Esophagus muscularis mucosa (tissue), 4 donors: ENCODE measurements around the gene CSF1. TPM values are rescaled to one million over a fixed set of nuclear protein-coding genes. Genes with fewer than 3 reads are reported as not detected.
A peak's percentile ranks its signal among the peaks of the same experiment; 100 is the strongest.

Experiments
- DNase-seq: peaks from one replicate; pipeline ENCODE4 v3.0.0-alpha.2; 2017; ENCODE audit errors: extremely low spot score
- H3K27ac ChIP-seq, 4 donors: fragments of 200-600 bp; sonication (generic); replicated peaks in 1 of 4; 1 replicate in 3 of 4; 2 replicates in 1 of 4; pipeline ENCODE4 v1.5.1; 2016 to 2019; ENCODE audit warnings: mild to moderate bottlenecking in 1 of 4
- H3K27me3 ChIP-seq, 4 donors: fragments of 200-600 bp; sonication (generic); one replicate each; pipeline versions ENCODE4 v1.5.1 to v1.6.0; 2016 to 2019
- H3K36me3 ChIP-seq, 4 donors: fragments of 200-600 bp; sonication (generic); one replicate each; pipeline ENCODE4 v1.5.1; 2016 to 2019
- H3K4me1 ChIP-seq, 4 donors: fragments of 200-600 bp; sonication (generic); one replicate each; pipeline ENCODE4 v1.5.1; 2016 to 2019
- H3K4me3 ChIP-seq, 4 donors: fragments of 200-600 bp; sonication (generic); 1 replicate in 2 of 4; 2 replicates in 2 of 4; pipeline ENCODE4 v1.5.1; 2016 to 2019; ENCODE audit warnings: mild to moderate bottlenecking in 4 of 4, moderate library complexity in 1 of 4
- H3K9me3 ChIP-seq, 4 donors: fragments of 200-600 bp; sonication (generic); 1 replicate in 3 of 4; 2 replicates in 1 of 4; pipeline ENCODE4 v1.5.1; 2016 to 2019
- EP300 ChIP-seq: sonication (generic); formaldehyde crosslinking; IDR thresholded peaks from one replicate; pipeline ENCODE4 v1.6.1; 2017; ENCODE audit warnings: antibody characterized with exemption
- POLR2A ChIP-seq: fragments of 450-650 bp; IDR thresholded peaks from one replicate; pipeline ENCODE4 v1.6.1; 2017; ENCODE audit warnings: antibody characterized with exemption, moderate library complexity, mild to moderate bottlenecking, low read depth
- POLR2AphosphoS5 ChIP-seq, 2 donors: sonication (generic); formaldehyde crosslinking; IDR thresholded peaks; one replicate each; pipeline ENCODE4 v1.6.1; 2017; ENCODE audit warnings: antibody characterized with exemption in 2 of 2
- WGBS: methylation state at CpG from one replicate; pipeline ENCODE4 v1.1.5; 2018; 5-methylcytosine and 5-hydroxymethylcytosine counted together
- intact Hi-C: fragments of 100-400 bp; cut with DNase I; formaldehyde crosslinking; loops from one replicate; pipeline ENCODE4 v1.15.1; 2023
- total RNA-seq, 4 donors: library from RNA; depleted of rRNA; stranded (reverse); fragments of >200 nt; gene quantifications; one replicate each; pipeline versions ENCODE4 v1.1.0 to v1.2.1, GENCODE V29; 2016
- TF ChIP-seq, protein P1 (sequence below), 3 experiments: fragments of 200-600 bp in 2 of 3; fragments of 450-650 bp in 1 of 3; sonication (generic) in 2 of 3; IDR thresholded peaks; one replicate each; pipeline ENCODE4 v1.5.1; 2017 to 2019; ENCODE audit warnings: antibody characterized with exemption in 3 of 3, mild to moderate bottlenecking in 2 of 3, moderate library complexity in 1 of 3

CSF1 gene
- total RNA-seq, 4 donors from 2014 or later: 27.0 to 92.6 (median 48.1) TPM

DNA sequence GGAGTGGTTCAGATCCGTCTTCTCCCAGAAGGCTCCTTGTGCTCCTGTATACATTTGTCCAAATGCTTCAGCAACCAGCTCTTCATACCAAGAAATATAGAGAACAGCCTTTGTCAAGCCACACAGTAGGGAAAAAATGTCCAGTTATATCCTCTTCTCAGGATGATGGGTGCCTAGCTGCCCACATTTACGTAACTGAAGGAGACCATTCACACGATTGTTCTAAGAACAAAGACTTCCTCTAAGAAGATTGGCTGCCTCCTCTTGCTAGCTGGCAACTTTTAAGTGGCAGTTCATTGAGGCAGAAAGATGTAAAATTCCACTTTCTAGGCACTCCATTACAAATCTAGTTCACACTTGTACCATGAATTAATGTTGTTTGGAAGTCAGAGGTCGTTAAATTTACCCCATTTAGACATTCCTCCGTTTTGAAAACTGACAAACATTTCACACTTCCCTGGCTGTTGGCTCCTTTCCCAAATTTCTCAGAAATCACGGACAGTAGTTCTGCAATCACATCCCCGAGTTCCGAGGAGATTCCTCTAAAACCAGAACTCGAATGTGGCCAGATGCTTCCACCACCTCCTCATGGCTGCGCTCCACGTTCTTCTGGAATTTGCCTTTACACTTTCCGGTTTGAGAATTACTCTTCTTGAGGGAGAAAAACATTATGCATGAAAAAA lies 45.6 kb upstream of the CSF1 start:
- Histone ChIP-seq H3K4me3 (no peak overlapping the region), H3K4me1 (peaks cover 4 to 24% (median 23%) of the 10 kb centered on the region in 4 donors), H3K36me3 (no peaks in the 10 kb centered on the region), H3K27ac (peak overlapping the region; percentile 44 to 73 (median 56)), H3K9me3 (no peaks in the 10 kb centered on the region), H3K27me3 (no peaks in the 10 kb centered on the region)
- DNase-seq: no peak
- WGBS: 34% methylated on average over 12 of the region's 12 CpGs
- TF ChIP-seq, protein P1, sequence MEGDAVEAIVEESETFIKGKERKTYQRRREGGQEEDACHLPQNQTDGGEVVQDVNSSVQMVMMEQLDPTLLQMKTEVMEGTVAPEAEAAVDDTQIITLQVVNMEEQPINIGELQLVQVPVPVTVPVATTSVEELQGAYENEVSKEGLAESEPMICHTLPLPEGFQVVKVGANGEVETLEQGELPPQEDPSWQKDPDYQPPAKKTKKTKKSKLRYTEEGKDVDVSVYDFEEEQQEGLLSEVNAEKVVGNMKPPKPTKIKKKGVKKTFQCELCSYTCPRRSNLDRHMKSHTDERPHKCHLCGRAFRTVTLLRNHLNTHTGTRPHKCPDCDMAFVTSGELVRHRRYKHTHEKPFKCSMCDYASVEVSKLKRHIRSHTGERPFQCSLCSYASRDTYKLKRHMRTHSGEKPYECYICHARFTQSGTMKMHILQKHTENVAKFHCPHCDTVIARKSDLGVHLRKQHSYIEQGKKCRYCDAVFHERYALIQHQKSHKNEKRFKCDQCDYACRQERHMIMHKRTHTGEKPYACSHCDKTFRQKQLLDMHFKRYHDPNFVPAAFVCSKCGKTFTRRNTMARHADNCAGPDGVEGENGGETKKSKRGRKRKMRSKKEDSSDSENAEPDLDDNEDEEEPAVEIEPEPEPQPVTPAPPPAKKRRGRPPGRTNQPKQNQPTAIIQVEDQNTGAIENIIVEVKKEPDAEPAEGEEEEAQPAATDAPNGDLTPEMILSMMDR (IDR thresholded peaks at IDR 0.05): no peak
- TF ChIP-seq POLR2AphosphoS5 (IDR thresholded peaks at IDR 0.05): no peak
- no peak for TF ChIP-seq EP300
- no peak for TF ChIP-seq POLR2A
- intact Hi-C loops: loop anchor here (5.0 kb wide), 1 partner anchor 62 kb away; no protein-coding TSS in a partner anchor

DNA sequence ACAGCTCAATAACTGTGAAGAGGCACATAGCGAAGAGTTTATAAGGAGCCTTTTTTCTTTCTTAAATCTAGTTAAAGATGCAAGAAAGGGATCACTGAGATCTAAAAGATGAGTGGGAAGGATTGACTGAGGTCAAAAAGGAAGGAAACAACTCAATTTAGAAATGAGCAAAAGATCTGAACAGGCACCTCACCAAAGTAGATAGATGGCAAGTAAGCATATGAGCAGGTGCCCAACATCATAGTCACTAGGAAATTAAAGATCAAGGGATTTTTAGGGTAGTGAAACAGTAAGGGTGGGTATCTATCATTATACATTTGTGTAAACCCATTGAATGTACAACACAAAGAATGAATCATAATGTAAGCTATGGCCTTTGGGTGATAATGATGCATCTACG lies 44.6 kb upstream of the CSF1 start:
- Histone ChIP-seq H3K36me3 (no peaks in the 10 kb centered on the region), H3K27ac (peak overlapping the region in 1 of 4 donors; percentile 73), H3K4me1 (peaks cover 4 to 24% (median 23%) of the 10 kb centered on the region in 4 donors), H3K9me3 (no peaks in the 10 kb centered on the region), H3K27me3 (no peaks in the 10 kb centered on the region), H3K4me3 (no peak overlapping the region)
- DNase-seq: no peak
- intact Hi-C loops: loop anchor here (5.0 kb wide), 1 partner anchor 61 kb away; no protein-coding TSS in a partner anchor
- WGBS: 100% methylated on average over 2 of the region's 2 CpGs
- no peak for TF ChIP-seq EP300
- no peak for TF ChIP-seq POLR2A
- TF ChIP-seq, protein P1 (IDR thresholded peaks at IDR 0.05): no peak
- no peak for TF ChIP-seq POLR2AphosphoS5 (IDR thresholded peaks at IDR 0.05)

DNA sequence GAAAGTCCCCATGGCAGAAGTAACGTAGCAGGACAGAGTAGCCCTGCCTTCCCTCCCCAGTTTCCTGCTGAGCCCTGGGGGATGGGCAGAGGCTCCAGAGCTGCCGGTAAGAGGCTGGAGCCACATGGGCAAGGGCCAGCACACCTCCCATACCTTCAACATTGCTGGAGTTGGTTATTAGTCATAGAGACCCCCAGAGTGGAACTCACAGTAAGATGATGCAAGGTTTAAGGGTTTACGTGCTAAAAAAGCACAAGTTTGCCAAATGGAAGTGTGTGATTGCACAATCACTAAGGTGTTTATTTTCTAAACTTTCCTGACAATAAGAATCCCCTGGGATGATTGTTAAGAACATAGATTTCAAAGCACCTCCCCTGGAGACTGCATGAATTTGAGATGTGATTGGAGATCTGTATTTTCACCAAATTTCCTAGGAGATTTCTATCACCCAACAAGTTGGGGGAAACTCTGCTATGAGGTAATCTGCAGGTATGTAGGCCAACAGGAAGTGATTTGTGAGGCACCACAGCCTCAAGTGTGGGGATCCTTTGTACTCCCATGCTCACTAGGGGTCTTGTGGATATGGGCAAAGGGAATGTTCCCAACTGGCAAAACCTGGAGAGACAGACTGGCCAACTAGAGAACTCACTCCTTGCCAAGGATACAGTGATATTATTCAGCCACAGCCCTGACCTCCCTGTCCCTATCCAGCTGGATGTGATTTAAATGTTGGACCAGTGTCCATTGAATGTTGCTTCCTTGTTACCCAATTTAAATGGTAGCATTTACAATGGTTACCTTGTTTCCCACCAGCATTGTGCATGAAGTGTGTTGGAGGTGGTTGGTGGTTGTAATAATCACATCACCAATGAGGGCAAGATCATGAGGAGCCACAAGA lies 37.1 kb upstream of the CSF1 start:
- Histone ChIP-seq H3K4me1 (peaks cover 31 to 51% (median 48%) of the 10 kb centered on the region in 4 donors), H3K36me3 (no peaks in the 10 kb centered on the region), H3K4me3 (no peak overlapping the region), H3K27ac (peak overlapping the region in 3 of 4 donors; percentile 13 to 68 (median 54)), H3K27me3 (no peaks in the 10 kb centered on the region), H3K9me3 (no peaks in the 10 kb centered on the region)
- no peak for DNase-seq
- intact Hi-C loops: no loop called here
- no peak for TF ChIP-seq EP300
- TF ChIP-seq POLR2A: no peak
- TF ChIP-seq, protein P1 (IDR thresholded peaks at IDR 0.05): no peak
- no peak for TF ChIP-seq POLR2AphosphoS5 (IDR thresholded peaks at IDR 0.05)
- WGBS: 73% methylated on average over 3 of the region's 3 CpGs

DNA sequence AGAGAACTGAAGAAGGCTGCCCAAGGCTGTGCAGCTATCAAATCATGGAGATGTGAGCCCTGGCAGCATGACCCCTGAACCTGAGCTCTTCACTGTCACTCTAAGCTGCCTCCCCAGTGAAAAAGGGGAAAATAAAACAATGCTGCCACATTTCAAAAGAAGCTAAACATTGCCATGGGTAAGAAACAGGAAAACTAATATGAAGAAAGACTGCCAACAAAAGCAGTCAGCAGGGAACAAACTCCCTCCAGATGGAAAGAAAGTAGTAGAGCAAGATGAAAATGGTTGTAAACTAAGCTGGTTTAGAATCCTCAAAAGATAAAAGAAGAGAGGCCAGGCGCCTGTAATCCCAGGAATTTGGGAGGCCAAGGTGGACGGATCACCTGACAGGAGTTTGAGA lies 36.2 kb upstream of the CSF1 start:
- Histone ChIP-seq H3K4me3 (no peak overlapping the region), H3K36me3 (no peaks in the 10 kb centered on the region), H3K27me3 (no peaks in the 10 kb centered on the region), H3K9me3 (no peaks in the 10 kb centered on the region), H3K4me1 (peaks cover 31 to 58% (median 50%) of the 10 kb centered on the region in 4 donors), H3K27ac (no peak overlapping the region)
- intact Hi-C loops: no loop called here
- no peak for DNase-seq
- 95% methylated on average over 2 of the region's 2 CpGs for WGBS
- TF ChIP-seq POLR2AphosphoS5 (IDR thresholded peaks at IDR 0.05) (no peak), EP300 (no peak), POLR2A (no peak)

DNA sequence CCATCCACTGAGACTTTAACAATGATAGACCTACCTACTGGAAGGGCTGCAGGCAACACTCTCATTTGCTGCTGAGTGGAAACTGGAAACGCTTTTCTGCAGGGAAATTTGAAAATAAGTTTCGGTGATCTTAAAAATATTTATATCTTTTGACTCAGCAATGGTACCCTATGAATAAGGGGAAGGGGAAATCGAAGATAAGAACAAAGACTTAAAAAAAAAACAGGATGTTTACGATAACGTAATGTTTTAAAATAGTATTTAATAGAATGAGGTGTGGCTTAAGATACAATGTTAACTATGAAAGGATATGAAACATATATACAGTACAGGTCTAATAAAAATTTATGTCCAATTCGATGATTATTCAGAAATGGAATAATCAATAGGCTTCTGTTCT lies 34.8 kb upstream of the CSF1 start:
- Histone ChIP-seq H3K4me3 (no peak overlapping the region), H3K27ac (peak overlapping the region in 2 of 4 donors; percentile 88 to 91), H3K36me3 (no peaks in the 10 kb centered on the region), H3K27me3 (no peaks in the 10 kb centered on the region), H3K4me1 (peaks cover 31 to 58% (median 50%) of the 10 kb centered on the region in 4 donors), H3K9me3 (no peaks in the 10 kb centered on the region)
- intact Hi-C loops: loop anchor here (5.0 kb wide), 1 partner anchor 36 kb away; the partner anchor contains the start of gene CSF1
- no peak for DNase-seq
- TF ChIP-seq, protein P1 (IDR thresholded peaks at IDR 0.05): no peak
- no peak for TF ChIP-seq POLR2A
- TF ChIP-seq EP300: no peak
- no peak for TF ChIP-seq POLR2AphosphoS5 (IDR thresholded peaks at IDR 0.05)
- 81% methylated on average over 6 of the region's 6 CpGs for WGBS
